GM06990 (cell line): ENCODE data around the gene TMEM174.

Source experiments
- DNase-seq: peaks from one replicate; pipeline ENCODE4 v3.0.0-alpha.2; 2011; ENCODE audit not compliant: insufficient read length; ENCODE audit errors: extremely low read depth
- H3K27me3 ChIP-seq: replicated peaks from 2 replicates; pipeline ENCODE4 v1.6.0; 2011; ENCODE audit warnings: low read length; ENCODE audit not compliant: control insufficient read depth, insufficient read depth
- H3K36me3 ChIP-seq: 2 replicates; pipeline ENCODE4 v1.5.1; 2011; ENCODE audit warnings: low read length; ENCODE audit not compliant: control insufficient read depth, insufficient read depth
- H3K4me3 ChIP-seq: replicated peaks from 2 replicates; pipeline ENCODE4 v1.5.1; 2011; ENCODE audit warnings: low read depth, mild to moderate bottlenecking, control low read depth, low read length
- CTCF ChIP-seq: IDR thresholded peaks from 2 replicates; pipeline ENCODE4 v1.5.1; 2011; ENCODE audit warnings: low read length, control low read depth, mild to moderate bottlenecking, inconsistent platforms; ENCODE audit not compliant: insufficient read depth, poor library complexity, severe bottlenecking

TMEM174 gene

GRCh38 chr5:73172951-73173350 lies at the start of gene TMEM174:
TSS of gene TMEM174 (plus strand) at chr5:73173193. CDS start at chr5:73173244, 51 bp downstream.
- no peak for TF ChIP-seq CTCF
- Histone ChIP-seq H3K27me3 (peaks cover 3% of the 10 kb centered on the region), H3K36me3 (no peaks in the 10 kb centered on the region), H3K4me3 (no peak within 1 kb of the TSS)
- DNase-seq = no peak

GRCh38 chr5:73125289-73125688 lies 47.7 kb upstream of the TMEM174 start:
- TF ChIP-seq CTCF = no peak
- Histone ChIP-seq H3K36me3 (no peaks in the 10 kb centered on the region), H3K4me3 (no peak overlapping the region), H3K27me3 (no peaks in the 10 kb centered on the region; the same call in 1 of the 2 replicates)
- DNase-seq = no peak

GRCh38 chr5:73126381-73126780 lies 46.6 kb upstream of the TMEM174 start:
- H3K4me3 ChIP-seq = no peak overlapping the region
- DNase-seq = no peak
- H3K27me3 ChIP-seq = no peaks in the 10 kb centered on the region
- H3K36me3 ChIP-seq = no peaks in the 10 kb centered on the region
- TF ChIP-seq CTCF = no peak

- no peaks in the 10 kb centered on the region for H3K36me3 ChIP-seq
- no peak for DNase-seq
- no peaks in the 10 kb centered on the region for H3K27me3 ChIP-seq
- TF ChIP-seq CTCF = no peak
- no peak overlapping the region for H3K4me3 ChIP-seq
Measured at GRCh38 chr5:73126957-73127356, 46.0 kb upstream of the TMEM174 start.

GRCh38 chr5:73129143-73129542 lies 43.9 kb upstream of the TMEM174 start:
- no peak overlapping the region for H3K4me3 ChIP-seq
- no peak for DNase-seq
- no peaks in the 10 kb centered on the region for H3K27me3 ChIP-seq
- no peaks in the 10 kb centered on the region for H3K36me3 ChIP-seq
- TF ChIP-seq CTCF = no peak

- H3K36me3 ChIP-seq = no peaks in the 10 kb centered on the region
- H3K4me3 ChIP-seq = no peak overlapping the region
- no peak for DNase-seq
- no peak for TF ChIP-seq CTCF
- H3K27me3 ChIP-seq = no peaks in the 10 kb centered on the region
Measured at GRCh38 chr5:73130811-73131210, 42.2 kb upstream of the TMEM174 start.
